Measurements from ENCODE around the gene NECAB3.

- TF ChIP-seq CTCF (IDR thresholded peaks at IDR 0.05; ENCODE audit: insufficient read depth, low read length), result no peak
- TF ChIP-seq POLR2AphosphoS5 (IDR thresholded peaks at IDR 0.05; ENCODE audit: low read depth), result no peak
- no peak for TF ChIP-seq SPI1 (IDR thresholded peaks at IDR 0.05; ENCODE audit: borderline replicate concordance, low read depth)
- no peak for TF ChIP-seq GABPA (IDR thresholded peaks at IDR 0.05; ENCODE audit: low read depth)
Observed at GRCh38 chr20:33647603-33648395, 26.4 kb downstream of the NECAB3 start.

Measured in HL-60 (cell line).